Caki2 (cell line): Measurements from ENCODE around the gene VIM. TPM values are rescaled to one million over a fixed set of nuclear protein-coding genes. Genes with fewer than 3 reads are reported as not detected.

ENCODE experiments used
- DNase-seq: peaks from one replicate; pipeline ENCODE4 v3.0.0-alpha.2; 2015; ENCODE audit warnings: low read depth
- in situ Hi-C: cut with HindIII; loops from 2 replicates; pipeline ENCODE4 v1.10.0; 2016; ENCODE audit warnings: low sequenced_read_pairs, low pct_unique_long_range_greater_than_20kb, mixed read lengths
- total RNA-seq: library from RNA; depleted of rRNA; stranded (reverse); fragments of >200 nt; shearing (Covaris generic); gene quantifications from 2 replicates; pipeline ENCODE4 v1.2.3, GENCODE V29; 2014; ENCODE audit warnings: low replicate concordance

VIM gene
- total RNA-seq, 1 experiment from 2014 or later: 4,793 TPM

- in situ Hi-C loops: no loop called here
- DNase-seq: peak; percentile 64
Measured at GRCh38 chr10:17227367-17228090, 512 bp upstream of the VIM start.

GRCh38 chr10:17229016-17229716 is 1.1 kb downstream of the VIM start:
- peak; percentile 90 for DNase-seq
- in situ Hi-C loops: no loop called here

GRCh38 chr10:17229717-17229966 is 1.6 kb downstream of the VIM start:
- in situ Hi-C loops: no loop called here
- no peak for DNase-seq

GRCh38 chr10:17229967-17230682 is 2.1 kb downstream of the VIM start:
- in situ Hi-C loops: no loop called here

GRCh38 chr10:17231788-17232187 is 3.7 kb downstream of the VIM start:
- in situ Hi-C loops: no loop called here
- no peak for DNase-seq

More at GRCh38 chr10:17229967-17230682, 2.1 kb downstream of the VIM start:
- peak; percentile 88 for DNase-seq

- in situ Hi-C loops: no loop called here
- DNase-seq: no peak
Measured at GRCh38 chr10:17232276-17232960, 4.4 kb downstream of the VIM start.

- in situ Hi-C loops: no loop called here
Measured at GRCh38 chr10:17233286-17233991, 5.4 kb downstream of the VIM start.

GRCh38 chr10:17234431-17234945 is 6.4 kb downstream of the VIM start:
- in situ Hi-C loops: no loop called here

More at GRCh38 chr10:17233286-17233991, 5.4 kb downstream of the VIM start:
- no peak for DNase-seq

GRCh38 chr10:17235136-17235535 is 7.1 kb downstream of the VIM start:
- peak; percentile 35 for DNase-seq

More at GRCh38 chr10:17234431-17234945, 6.4 kb downstream of the VIM start:
- no peak for DNase-seq

GRCh38 chr10:17236468-17237148 is 8.6 kb downstream of the VIM start:
- in situ Hi-C loops: no loop called here
- no peak for DNase-seq

More at GRCh38 chr10:17235136-17235535, 7.1 kb downstream of the VIM start:
- in situ Hi-C loops: no loop called here

- DNase-seq: no peak
- in situ Hi-C loops: no loop called here
Measured at GRCh38 chr10:17237149-17237527, 9.1 kb downstream of the VIM start.

- in situ Hi-C loops: no loop called here
- peak; percentile 64 for DNase-seq
Measured at GRCh38 chr10:17237915-17238444, 9.9 kb downstream of the VIM start.

GRCh38 chr10:17238445-17239291 is 10.6 kb downstream of the VIM start:
- in situ Hi-C loops: no loop called here
- DNase-seq: peak; percentile 68

GRCh38 chr10:17239345-17240085 is 11.5 kb downstream of the VIM start:
- in situ Hi-C loops: no loop called here
- no peak for DNase-seq

- in situ Hi-C loops: no loop called here
- no peak for DNase-seq
Measured at GRCh38 chr10:17240096-17240495, 12.1 kb downstream of the VIM start.

- in situ Hi-C loops: no loop called here
- no peak for DNase-seq
Measured at GRCh38 chr10:17240616-17241015, 12.6 kb downstream of the VIM start.
